ENCODE results near the gene UMAD1.

- TF ChIP-seq CTCF (IDR thresholded peaks at IDR 0.05; ENCODE audit: borderline replicate concordance, extremely low read depth, low read length, poor library complexity, severe bottlenecking) (no peak), EZH2 (IDR thresholded peaks at IDR 0.05; ENCODE audit: borderline replicate concordance, low read depth, low read length, severe bottlenecking) (no peak)
Observed at GRCh38 chr7:7884855-7885254, 244.3 kb downstream of the UMAD1 start.

All from DND-41 (cell line).